HG03060 (cell line): ENCODE data around the gene ST3GAL5.
"Not testable (repeated sequence)": the region's sequence is repeated elsewhere in the genome, so short reads cannot be mapped to it uniquely, and the experiment has no call there.

Experiments
- ATAC-seq: cut with Tn5 transposase; IDR thresholded peaks from one replicate; pipeline ENCODE4 v1.9.1; 2021; ENCODE audit warnings: low read depth, moderate number of reproducible peaks; ENCODE audit not compliant: unreplicated experiment

The ST3GAL5 gene

GRCh38 chr2:85840091-85840490 is 48.7 kb downstream of the ST3GAL5 start:
- ATAC-seq, result no peak

GRCh38 chr2:85839461-85839860 is 49.3 kb downstream of the ST3GAL5 start:
- ATAC-seq, result no peak

GRCh38 chr2:85838641-85839040 is 50.1 kb downstream of the ST3GAL5 start:
- ATAC-seq, result no peak

- no peak for ATAC-seq
These were observed 50.6 kb downstream of the ST3GAL5 start for GRCh38 chr2:85838181-85838580.

GRCh38 chr2:85834466-85834865 is 54.3 kb downstream of the ST3GAL5 start:
- no peak for ATAC-seq

GRCh38 chr2:85831735-85832134 is 57.1 kb downstream of the ST3GAL5 start:
- no peak for ATAC-seq

- no peak for ATAC-seq
These were observed 58.1 kb downstream of the ST3GAL5 start for GRCh38 chr2:85830645-85831044.

GRCh38 chr2:85829394-85829793 is 59.4 kb downstream of the ST3GAL5 start:
- not testable (repeated sequence) for ATAC-seq

- no peak for ATAC-seq
These were observed 60.1 kb downstream of the ST3GAL5 start for GRCh38 chr2:85828725-85829124.

- no peak for ATAC-seq
These were observed 60.8 kb downstream of the ST3GAL5 start for GRCh38 chr2:85827879-85828569.

GRCh38 chr2:85826990-85827878 is 61.6 kb downstream of the ST3GAL5 start:
- ATAC-seq, result no peak

- no peak for ATAC-seq
These were observed 64.8 kb downstream of the ST3GAL5 start for GRCh38 chr2:85823951-85824350.

- no peak for ATAC-seq
These were observed 66.0 kb downstream of the ST3GAL5 start for GRCh38 chr2:85822766-85823165.

- no peak for ATAC-seq
These were observed 68.8 kb downstream of the ST3GAL5 start for GRCh38 chr2:85819811-85820510.

GRCh38 chr2:85814802-85815550 is 73.8 kb downstream of the ST3GAL5 start:
- no peak for ATAC-seq

- no peak for ATAC-seq
These were observed 74.6 kb downstream of the ST3GAL5 start for GRCh38 chr2:85813982-85814801.

GRCh38 chr2:85813211-85813981 is 75.4 kb downstream of the ST3GAL5 start:
- no peak for ATAC-seq

- no peak for ATAC-seq
These were observed 76.6 kb downstream of the ST3GAL5 start for GRCh38 chr2:85812094-85812735.
